ENCODE data around the gene RPL5.
A peak's percentile ranks its signal among the peaks of the same experiment; 100 is the strongest.
"Not testable (repeated sequence)": the region's sequence is repeated elsewhere in the genome, so short reads cannot be mapped to it uniquely, and the experiment has no call there.

RPL5 gene

GRCh38 chr1:92831762-92832536 lies at the start of gene RPL5:
TSS of gene RPL5 (plus strand) at chr1:92832040. CDS start at chr1:92832115, 75 bp downstream.
- peak; percentile 98 for DNase-seq

DNA sequence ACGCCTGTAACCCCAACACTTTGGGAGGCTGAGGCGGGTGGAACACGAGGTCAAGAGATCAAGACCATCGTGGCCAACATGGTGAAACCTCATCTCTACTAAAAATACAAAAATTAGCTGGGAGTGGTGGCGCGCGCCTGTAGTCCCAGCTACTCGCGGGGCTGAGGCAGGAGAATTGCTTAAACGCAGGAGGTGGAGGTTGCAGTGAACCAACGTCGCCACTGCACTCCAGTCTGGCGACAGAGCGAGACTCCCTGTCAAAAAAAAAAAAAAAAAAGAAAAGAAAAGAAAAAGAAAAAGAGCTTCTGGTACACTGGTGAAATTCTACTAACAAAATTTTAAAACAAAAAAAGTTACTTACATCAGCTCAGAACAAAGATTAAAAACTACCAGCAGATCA lies 48.3 kb upstream of the RPL5 start:
- DNase-seq, result not testable (repeated sequence)

GRCh38 chr1:92784021-92784638 lies 47.7 kb upstream of the RPL5 start:
- peak; percentile 59 for DNase-seq

DNA sequence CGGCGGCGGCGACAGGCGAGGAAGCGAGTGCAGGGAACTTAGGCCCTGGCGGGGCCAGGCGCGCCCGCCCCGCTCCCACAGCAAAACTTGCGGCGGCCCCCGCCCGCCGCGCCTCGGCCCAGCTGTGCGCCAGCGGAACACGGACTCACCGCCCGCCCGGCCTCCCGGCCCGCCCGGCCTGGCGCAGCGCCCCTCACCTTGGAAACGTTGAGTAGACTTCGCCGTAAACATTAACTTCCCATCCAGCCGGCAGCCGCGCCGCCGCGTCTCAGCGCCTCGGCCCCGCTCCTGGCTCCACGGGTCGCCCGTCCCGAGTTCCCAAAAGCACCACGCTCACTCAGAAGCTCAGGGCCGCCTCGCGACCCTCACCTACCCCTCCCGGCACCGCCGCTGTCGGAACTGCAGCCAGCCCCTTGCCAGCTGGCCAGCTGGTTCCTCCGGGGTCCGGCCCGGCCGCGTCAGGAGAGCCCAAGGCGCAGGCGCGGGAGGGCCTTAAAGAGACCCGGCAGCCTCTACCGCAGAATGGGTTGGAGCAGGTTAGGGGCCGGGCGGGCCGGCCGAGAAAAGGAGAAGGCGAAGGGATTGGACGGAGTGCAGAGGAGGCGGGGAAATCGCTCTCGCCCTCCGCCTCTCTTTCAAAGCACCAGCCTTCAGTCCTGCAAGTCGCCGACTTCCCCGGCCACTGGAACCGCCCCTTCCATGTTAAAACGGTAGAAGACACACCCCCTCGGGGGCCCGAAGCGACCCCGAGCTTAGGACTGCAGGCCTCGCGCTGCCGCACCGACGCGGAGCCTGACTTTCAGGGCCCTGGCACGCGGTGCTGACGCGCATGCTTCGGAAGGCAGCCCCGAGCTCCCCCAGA lies 47.0 kb upstream of the RPL5 start, which contains the start of gene EVI5:
Gene EVI5, minus strand, starts transcription at position 470 of the 862 bp plus-strand sequence. CDS start 48,562 bp downstream, outside the sequence.
- peak; percentile 82 for DNase-seq

DNA sequence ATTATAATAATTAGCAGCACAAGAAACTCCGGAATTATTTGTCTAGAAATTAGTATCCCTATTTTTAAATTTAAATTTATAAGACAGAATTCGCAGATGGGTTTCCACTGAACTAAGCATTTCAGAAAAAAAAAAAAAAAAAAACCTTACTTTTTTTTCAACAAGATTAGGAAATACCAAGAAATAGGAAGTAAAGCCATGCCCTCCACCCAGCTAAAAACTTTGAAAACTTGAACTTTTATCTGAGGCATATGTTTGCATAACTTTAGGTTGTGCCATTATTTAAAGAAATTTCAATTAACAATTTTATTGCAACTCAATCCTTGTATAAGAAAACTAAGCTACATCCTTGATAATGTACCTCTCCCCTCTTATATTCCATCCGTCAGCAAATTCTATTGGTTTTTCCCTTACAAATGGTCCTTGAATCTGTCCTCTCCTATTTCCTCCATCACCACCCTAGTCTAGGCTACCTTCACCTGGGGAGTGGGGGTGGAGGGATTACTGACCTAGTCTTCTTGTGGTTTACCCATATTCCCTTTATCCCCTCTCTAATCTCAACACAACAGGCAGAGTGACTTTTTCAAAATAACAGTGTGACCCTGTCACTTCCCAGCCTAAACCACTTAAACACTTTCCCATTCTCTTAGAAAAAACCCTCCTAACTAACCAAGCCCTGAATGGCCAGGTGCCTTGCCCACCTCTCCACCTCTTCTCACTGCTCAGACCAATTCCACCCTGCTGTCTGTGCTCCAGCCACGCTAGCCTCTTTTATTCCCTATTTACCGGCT lies 45.5 kb upstream of the RPL5 start:
- DNase-seq, result no peak

DNA sequence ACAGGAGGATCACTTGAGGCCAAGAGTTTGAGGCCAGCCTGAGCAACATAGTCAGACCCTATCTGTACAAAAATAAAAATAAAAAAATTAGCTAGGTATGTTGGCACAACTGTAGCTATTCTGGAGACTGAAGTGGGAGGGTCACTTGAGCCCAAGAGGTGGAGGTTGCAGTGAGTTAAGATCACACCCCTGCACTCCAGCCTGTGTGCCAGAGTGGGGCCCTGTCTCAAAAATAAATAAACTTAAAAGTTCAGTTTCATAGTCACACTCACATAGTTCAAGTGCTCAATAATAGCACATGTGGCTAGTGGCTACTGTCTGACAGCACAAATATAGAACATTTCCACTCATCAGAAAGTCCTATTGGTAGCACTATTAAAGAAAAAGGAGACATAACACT lies 41.8 kb upstream of the RPL5 start:
- no peak for DNase-seq

- DNase-seq, result no peak
Observed at GRCh38 chr1:92790867-92791266, 41.0 kb upstream of the RPL5 start.

- no peak for DNase-seq
Observed at GRCh38 chr1:92791487-92792066, 40.3 kb upstream of the RPL5 start.

DNA sequence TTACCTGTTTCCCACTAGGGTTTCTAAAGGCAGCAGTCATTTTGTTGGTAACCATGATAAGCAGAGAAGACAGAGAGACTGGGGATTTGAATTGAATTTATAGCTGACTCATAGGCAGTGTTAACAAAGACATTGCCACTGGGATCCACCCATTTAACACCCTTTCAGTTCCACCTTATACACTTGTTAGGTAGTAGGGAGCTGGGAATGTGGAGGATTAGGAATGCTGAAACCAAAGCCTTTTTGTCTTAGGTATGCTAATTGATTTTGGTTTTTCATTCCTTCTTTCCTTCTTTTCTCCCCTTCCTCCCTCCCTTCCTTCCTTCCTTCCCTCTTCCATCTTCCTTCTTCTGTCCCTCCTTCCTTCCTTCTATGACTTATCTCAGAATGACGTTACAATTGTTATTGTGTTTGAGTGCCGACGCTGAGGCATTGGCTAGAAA lies 39.5 kb upstream of the RPL5 start:
- no peak for DNase-seq

DNA sequence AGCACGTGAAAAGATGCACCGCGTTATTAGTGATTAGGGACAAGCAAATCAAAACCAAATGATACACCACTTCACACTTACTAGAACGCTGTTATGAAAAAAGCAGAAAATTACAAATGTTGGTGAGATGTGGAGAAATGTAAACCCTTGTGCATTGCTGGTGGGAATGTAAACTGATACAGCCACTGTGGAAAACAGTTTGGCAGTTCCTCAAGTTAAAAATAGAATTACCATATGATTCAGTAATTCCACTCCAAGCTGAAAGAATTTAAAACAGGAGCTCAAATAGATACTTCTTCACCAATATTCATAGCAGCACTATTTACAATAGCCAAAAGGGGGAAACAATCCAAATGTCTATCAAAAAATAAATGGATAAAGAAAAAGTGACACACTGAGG lies 36.7 kb upstream of the RPL5 start:
- no peak for DNase-seq

DNA sequence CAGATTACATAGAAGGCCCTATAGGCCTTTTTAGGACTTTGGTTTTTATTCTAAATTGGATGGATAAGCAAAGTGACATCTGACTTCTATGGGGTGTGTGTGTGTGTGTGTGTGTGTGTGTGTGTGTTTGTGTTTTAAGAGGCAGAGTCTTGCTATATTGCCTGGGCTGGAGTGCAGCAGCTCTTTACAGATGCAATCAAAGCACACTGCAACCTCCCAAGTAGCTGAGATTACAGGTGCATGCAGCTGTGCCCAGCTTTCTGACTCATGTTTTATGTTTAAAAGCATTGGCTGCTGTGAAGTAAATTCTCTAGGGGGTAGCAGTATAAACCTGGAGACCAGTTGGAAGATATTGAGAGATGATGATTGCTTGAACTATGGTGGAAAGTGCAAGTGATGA lies 34.5 kb upstream of the RPL5 start:
- no peak for DNase-seq

DNA sequence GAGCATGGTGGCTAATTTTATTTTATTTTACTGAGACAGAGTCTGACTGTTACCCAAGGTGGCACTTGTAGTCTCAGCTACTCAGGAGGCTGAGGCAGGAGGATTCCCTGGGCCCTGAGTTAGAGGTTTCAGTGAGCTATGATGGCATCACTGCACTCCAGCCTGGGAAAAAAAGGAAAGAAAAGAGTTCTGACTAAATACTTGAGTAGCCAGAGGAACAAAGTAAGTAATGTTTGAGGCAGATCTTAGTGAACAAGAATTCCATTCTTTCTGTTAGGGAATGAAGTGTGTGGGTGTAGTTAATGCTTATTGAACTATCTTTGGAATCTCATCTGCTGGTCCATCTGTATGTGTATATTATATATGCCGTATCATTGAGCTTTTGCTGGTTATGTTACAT lies 33.9 kb upstream of the RPL5 start:
- DNase-seq, result no peak

DNA sequence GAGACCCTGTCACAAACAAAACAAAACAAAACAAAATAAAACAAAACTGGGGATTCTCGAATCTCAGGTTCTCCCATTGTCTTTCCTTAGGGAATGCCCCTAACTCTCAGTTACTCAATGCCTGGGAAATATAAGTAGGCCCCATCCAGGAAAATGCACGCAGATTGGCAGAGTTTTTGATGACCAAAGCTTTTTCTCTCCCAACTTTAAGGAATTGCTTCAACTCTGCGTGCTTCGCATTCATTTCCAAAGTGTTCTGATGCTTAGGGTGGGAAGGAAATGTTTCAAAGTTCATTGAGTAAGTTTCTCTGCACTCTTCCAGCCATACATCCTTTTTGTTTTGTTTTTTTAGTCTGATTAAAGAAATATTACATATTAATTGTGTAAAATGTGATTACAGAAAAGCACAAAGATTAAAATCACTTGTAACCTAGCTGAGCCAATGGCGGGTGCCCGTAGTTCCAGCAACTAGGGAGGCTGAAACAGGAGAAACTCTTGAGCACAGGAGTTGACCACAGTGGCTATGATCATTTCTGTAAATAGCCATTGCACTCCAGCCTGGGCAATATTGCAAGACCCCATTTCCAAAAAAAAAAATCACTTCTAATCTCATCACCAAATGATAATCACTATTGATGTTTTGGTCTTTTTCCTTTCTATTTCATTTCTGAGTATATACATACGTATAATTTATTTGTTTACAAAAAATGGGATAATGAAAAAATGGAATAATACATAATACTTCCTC lies 28.5 kb upstream of the RPL5 start:
- no peak for DNase-seq

- no peak for DNase-seq
Observed at GRCh38 chr1:92804721-92805201, 27.1 kb upstream of the RPL5 start.

DNA sequence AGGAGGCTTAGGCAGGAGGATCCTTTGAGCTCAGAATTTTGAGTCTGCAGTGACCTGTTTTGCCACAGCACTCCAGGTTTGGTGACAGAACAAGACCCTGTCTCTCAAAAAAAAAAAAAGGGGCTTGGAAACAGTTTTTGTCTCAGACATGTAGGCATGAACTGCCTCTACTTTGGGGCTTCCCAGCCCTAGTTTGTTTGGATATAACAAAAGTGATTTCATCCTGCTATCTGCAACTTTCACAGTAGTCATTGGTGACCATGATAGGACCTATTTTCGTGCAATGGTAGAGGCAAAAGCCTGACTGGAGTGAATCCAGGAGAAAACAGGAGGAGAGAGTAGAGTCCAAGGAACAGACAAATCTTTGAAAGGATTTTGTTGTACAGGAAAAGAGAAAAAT lies 26.6 kb upstream of the RPL5 start:
- DNase-seq, result no peak

DNA sequence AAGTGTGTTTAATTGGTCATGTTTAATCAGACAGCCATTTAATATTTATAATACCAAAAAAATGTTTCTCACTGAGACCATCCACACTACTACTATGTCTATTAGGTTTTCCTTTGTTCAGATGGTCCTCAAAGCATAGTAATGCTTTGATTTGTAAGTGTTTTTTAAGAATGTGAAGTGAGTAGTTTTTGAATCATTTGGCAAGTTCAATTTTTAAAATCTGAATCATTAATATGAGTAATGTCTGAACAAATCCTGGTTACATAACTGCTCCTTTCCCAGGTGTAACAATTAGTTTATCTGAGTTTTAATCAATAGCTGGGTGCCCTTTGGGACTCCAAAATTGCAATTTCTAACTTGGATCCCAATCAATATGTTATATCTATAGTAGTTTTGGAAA lies 23.5 kb upstream of the RPL5 start:
- DNase-seq, result no peak

GRCh38 chr1:92816732-92817131 lies 15.1 kb upstream of the RPL5 start:
- DNase-seq, result no peak

GRCh38 chr1:92817137-92817697 lies 14.6 kb upstream of the RPL5 start:
- DNase-seq, result no peak

DNA sequence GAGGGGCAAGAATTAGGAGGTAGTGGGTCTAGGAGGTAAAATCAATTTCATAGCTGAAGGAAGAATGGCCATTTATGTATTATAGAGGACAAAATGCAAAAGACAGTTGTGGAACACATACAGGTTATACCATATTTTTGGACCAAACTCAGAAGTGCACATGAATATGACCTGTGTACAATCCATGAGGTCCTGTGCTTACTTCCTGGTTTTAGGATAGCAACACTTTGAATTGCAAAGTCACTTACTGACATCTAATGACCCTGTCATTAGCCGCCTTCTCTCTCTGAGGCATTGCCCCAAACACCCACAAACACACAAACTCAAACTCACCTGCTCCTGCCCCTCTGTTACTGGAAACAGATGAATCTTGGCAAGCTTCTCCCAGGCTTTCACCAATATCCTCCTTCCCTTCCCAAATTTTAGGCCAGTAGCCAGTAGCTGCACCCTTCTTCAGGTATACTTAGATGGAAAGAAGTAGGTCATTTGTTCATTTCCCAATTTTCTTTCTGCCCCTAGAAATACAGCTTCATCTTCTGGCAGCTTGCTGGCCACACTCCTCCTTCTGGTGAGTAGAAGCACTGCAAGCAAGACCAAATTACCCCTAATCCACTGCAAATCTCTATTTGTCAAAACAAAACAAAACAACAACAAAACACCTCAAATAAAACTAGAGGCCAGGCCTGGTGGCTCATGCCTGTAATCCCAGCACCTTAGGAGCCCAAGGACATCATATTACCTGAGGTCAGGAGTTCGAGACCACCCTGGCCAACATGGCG lies 13.7 kb upstream of the RPL5 start:
- no peak for DNase-seq

GRCh38 chr1:92820024-92820423 lies 11.8 kb upstream of the RPL5 start:
- no peak for DNase-seq

Data from activated CD8-positive, alpha-beta memory T cell treated with anti-CD3 and anti-CD28 coated beads, Interleukin-2, amount 50 U/mL, for 48 hours (primary cell).